C4-2B (cell line): ENCODE measurements around the gene MKLN1.
"Not testable (repeated sequence)": the region's sequence is repeated elsewhere in the genome, so short reads cannot be mapped to it uniquely, and the experiment has no call there.

Source experiments
- ZFX ChIP-seq: fragments of 450-650 bp; IDR thresholded peaks from 2 replicates; pipeline ENCODE4 v1.6.1; 2017
- TF ChIP-seq, protein P1 (sequence below): fragments of 450-650 bp; conservative IDR thresholded peaks from 2 replicates; pipeline ENCODE4 v1.5.1; 2017; ENCODE audit warnings: mild to moderate bottlenecking

DNA sequence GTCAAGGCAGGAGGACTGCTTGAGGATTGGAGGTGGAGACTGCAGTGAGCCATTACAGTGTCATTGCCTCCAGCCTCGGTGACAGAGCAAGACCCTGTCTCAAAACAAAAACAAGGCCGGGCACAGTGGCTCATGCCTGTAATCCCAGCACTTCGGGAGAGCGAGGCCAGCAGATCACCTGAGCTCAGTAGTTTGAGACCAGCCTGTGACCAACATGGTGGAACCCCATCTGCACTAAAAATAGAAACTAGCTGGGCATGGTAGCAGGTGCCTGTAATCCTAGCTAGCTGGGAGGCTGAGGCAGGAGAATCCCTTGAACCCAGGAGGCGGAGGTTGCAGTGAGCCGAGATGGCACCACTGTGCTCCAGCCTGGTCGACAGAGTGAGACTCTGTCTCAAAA is 103.2 kb downstream of the MKLN1 start:
- TF ChIP-seq, protein P1, sequence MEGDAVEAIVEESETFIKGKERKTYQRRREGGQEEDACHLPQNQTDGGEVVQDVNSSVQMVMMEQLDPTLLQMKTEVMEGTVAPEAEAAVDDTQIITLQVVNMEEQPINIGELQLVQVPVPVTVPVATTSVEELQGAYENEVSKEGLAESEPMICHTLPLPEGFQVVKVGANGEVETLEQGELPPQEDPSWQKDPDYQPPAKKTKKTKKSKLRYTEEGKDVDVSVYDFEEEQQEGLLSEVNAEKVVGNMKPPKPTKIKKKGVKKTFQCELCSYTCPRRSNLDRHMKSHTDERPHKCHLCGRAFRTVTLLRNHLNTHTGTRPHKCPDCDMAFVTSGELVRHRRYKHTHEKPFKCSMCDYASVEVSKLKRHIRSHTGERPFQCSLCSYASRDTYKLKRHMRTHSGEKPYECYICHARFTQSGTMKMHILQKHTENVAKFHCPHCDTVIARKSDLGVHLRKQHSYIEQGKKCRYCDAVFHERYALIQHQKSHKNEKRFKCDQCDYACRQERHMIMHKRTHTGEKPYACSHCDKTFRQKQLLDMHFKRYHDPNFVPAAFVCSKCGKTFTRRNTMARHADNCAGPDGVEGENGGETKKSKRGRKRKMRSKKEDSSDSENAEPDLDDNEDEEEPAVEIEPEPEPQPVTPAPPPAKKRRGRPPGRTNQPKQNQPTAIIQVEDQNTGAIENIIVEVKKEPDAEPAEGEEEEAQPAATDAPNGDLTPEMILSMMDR: not testable (repeated sequence)
- TF ChIP-seq ZFX: not testable (repeated sequence)
